SIG-M5 treated with dmso at 0.1 percent for 504 hours (cell line): ENCODE data around the gene MAP4K2.

Experiments used
- DNase-seq: peaks from one replicate; lab custom pipeline; 2025; ENCODE audit not compliant: unreplicated experiment; lab: John Stamatoyannopoulos, UW

The MAP4K2 gene

DNA sequence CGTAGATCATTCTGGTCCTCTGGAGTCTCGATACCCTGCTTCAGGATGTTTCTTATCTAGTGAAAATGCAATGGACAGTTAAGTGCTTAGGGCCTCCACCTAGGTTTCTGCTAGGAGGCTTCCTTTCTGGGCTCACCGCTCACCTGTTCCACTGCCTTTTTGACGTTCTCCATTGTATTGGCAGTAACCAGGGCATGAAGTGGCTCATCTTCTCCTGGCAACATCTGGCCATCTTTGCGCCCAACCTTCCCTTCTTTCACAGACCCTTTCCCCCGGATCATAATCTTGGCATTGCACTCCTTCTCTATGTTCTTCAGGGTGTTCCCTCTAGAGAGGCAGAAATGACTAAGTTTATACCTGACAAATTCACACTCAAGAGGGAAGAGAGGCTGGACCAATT is 33.7 kb downstream of the MAP4K2 start:
- no peak for DNase-seq

DNA sequence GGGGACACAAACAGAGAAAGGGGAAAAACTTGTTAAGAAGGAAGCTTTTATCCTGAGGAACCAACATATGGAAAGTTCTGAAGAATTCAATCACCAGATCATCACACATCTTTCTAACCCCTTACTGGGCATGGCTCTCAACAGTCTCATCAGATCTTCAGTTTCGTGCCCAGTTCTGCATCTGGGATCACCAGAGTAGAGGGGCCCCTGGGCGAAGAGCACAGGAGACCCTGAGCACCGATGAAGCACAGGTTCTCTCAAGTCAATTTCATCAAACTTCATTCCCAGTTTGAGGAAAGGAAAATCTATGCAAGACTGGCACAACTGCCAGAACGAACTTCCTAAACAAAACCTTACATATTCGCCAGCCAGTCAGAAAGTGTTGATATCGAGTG is 34.7 kb downstream of the MAP4K2 start:
- no peak for DNase-seq

GRCh38 chr11:64767344-64768299 is 35.4 kb downstream of the MAP4K2 start:
- peak; percentile 43 for DNase-seq

GRCh38 chr11:64766881-64767280 is 36.1 kb downstream of the MAP4K2 start:
- no peak for DNase-seq

GRCh38 chr11:64765851-64766665 is 37.0 kb downstream of the MAP4K2 start:
- no peak for DNase-seq

- no peak for DNase-seq
Observed at GRCh38 chr11:64765291-64765850, 37.6 kb downstream of the MAP4K2 start.

DNA sequence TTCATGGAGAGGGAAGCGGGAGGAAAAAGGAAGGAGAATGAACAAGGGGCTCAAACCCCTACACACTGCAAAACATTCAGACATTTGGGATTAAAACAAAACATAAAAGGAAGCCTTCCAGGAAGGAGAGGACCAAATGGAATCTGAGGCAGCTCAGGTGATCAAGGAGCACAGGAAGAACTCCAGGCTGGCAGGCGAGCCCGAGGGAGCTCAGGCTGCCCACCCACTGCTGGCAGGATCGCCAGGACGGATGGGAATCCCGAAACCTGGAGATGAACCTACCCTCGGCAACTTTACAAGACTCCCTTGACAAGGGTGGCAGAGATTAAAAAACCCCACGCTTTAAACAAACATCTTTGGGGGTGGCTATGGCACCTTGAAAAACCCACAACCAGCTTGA is 38.3 kb downstream of the MAP4K2 start:
- no peak for DNase-seq

GRCh38 chr11:64764040-64764611 is 38.9 kb downstream of the MAP4K2 start:
- DNase-seq: no peak

DNA sequence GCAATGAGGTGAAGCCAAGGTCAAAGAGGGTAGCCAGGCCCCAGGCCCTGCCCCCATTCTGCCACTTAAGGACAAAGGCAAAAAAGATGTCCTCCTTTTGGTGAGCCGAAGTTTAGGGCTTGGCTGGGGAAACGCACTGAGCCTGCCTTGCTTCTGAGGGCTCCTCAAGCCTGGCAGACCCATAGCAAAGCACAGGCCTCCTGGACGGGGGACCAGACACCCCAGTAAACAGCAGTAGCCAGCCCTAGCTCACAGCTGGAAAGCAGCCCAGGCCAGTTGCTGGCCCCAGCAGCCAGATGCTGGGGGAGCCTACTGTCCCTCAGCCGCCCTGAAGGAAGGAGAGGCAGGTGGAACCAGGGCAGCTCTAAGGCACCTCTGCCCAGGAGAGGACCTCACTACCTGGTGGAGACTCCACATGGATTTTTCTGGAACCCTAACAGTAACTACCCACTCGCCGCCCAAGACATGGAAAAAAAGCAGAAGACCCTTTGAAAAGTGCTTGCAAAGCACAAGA is 39.4 kb downstream of the MAP4K2 start:
- DNase-seq: no peak

GRCh38 chr11:64762674-64763525 is 40.1 kb downstream of the MAP4K2 start:
- no peak for DNase-seq

DNA sequence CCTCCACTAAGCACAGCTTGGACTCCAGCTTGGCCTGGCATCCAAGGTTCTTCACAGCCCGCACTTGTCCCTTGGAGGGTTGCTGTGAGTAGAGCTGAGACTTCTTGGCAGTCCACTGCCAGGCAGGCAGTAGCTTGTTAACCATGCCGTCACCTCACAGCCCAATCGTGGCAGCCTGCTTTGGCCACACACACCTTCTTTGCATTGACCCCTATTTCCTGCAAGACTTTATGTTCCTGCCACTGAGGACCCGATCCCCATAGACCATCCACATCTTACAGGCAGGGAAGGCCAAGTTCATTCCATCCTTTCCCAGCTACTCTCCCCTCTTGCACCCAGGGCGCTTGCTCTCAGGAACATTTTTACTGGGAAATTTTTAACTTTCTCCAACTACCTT is 40.7 kb downstream of the MAP4K2 start:
- no peak for DNase-seq

DNA sequence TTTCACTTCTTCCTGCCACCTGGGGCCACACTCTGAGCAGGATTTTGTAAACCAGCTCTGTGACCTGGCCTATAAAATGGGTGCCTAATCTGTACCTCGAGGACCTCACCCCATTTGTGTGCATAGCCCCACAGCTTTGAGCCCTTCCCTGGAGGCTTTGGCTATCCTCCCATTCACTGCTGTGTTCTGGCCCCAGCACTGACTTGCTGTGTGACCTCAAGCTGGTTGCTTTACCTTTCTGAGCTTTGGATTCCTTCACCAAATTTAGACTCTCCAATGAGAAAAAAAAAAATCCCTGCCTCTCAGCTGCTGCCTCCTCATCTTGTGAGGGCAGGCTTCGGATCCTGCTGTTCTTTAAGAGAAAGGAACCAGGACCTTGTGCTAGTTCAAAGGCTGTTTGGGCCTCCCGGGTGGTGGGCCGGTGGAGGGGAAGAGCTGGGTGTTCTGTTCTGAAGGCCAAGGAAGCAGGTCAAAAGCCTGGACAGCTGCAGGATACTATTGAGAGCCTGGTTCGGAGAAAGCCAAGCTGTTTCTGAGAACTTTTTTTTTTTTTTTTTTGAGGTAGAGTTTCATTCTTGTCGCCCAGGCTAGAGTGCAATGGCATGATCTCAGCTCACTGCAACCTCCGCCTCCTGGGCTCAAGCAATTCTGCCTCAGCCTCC is 42.1 kb downstream of the MAP4K2 start:
- no peak for DNase-seq

- no peak for DNase-seq
Observed at GRCh38 chr11:64759722-64760719, 43.0 kb downstream of the MAP4K2 start, which contains the start of gene PYGM. Gene PYGM (minus strand): TSS chr11:64759974. CDS start chr11:64759898, 76 bp downstream.

GRCh38 chr11:64759131-64759721 is 43.8 kb downstream of the MAP4K2 start:
- no peak for DNase-seq

GRCh38 chr11:64758330-64759079 is 44.5 kb downstream of the MAP4K2 start:
- no peak for DNase-seq

DNA sequence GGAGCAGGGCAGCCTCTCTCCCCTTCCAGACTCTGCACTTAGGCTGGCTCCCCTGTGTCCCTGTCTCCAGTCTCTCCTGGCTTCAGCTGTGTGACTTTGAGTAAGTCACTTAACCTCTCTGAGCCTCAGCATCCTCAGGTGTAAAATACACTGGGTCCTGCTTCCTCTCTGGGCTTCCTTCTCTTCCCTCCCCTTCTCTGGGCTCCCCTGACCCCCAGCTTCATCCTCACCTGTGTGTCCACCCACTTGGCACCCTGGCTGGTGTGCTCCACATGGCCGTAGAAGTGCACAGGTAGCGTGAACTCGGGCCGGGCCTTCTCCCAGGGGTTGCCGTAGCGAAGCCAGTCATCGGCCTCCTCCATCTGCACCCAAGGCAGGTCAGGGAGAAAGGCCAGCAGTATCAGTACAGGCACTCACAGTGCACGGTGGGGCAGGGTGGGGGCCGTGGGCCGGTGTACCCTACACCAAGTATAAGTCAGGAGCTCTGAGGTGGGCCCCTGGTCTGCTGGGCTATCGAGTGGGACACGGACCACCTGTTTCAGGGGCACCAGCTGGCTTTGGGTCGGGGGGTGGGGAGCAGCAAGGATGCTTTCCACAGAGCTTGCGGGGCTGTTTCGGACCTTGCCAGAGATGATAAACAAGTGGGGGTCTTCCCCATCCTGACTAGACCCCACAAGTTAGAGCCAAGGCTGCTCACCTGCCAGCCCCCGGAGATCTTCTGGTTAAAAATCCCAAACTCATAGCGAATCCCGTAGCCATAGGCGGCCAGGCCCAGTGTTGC is 45.3 kb downstream of the MAP4K2 start:
- DNase-seq: no peak
